Measurements from ENCODE around the gene PANK4.

GRCh38 chr1:2472109-2472508, 54.3 kb downstream of the PANK4 start:
- TF ChIP-seq CTCF (IDR thresholded peaks at IDR 0.05) (no peak), POLR2A (IDR thresholded peaks at IDR 0.05) (no peak)

Measured in body of pancreas (tissue), 4 donors.